Fibroblast of lung (primary cell): ENCODE data around the gene NUBP1. TPM values are rescaled to one million over a fixed set of nuclear protein-coding genes. Genes with fewer than 3 reads are reported as not detected.

Experiments
- DNase-seq, 2 donors: peaks; one replicate each; pipeline versions ENCODE4 v3.0.0 to v3.0.0-alpha.2; 2010; ENCODE audit warnings: low read depth in 2 of 2
- H2AFZ ChIP-seq: 2 replicates; pipeline ENCODE4 v1.5.1; 2012; ENCODE audit warnings: low read length, control low read depth, inconsistent platforms
- H3K27ac ChIP-seq: 2 replicates; pipeline ENCODE4 v1.5.1; 2011; ENCODE audit warnings: low read length, control low read depth; ENCODE audit not compliant: insufficient read depth
- H3K27me3 ChIP-seq: 2 replicates; pipeline ENCODE4 v1.5.1; 2011; ENCODE audit warnings: mild to moderate bottlenecking, low read length; ENCODE audit not compliant: control insufficient read depth, insufficient read depth
- H3K36me3 ChIP-seq: 2 replicates; pipeline ENCODE4 v1.5.1; 2011; ENCODE audit warnings: low read length; ENCODE audit not compliant: control insufficient read depth, insufficient read depth
- H3K4me1 ChIP-seq: 2 replicates; pipeline ENCODE4 v1.5.1; 2011; ENCODE audit warnings: low read length; ENCODE audit not compliant: control insufficient read depth, insufficient read depth; ENCODE audit errors: extremely low read depth
- H3K4me2 ChIP-seq: 2 replicates; pipeline ENCODE4 v1.5.1; 2011; ENCODE audit warnings: low read length, control low read depth; ENCODE audit not compliant: insufficient read depth; ENCODE audit errors: extremely low read depth
- H3K4me3 ChIP-seq, 4 experiments: fragments of 200-600 bp in 1 of 4; sonication (generic) in 1 of 4; replicated peaks in 1 of 4; 2 replicates each; pipeline ENCODE4 v1.5.1; 2011 to 2016; ENCODE audit warnings: low read length in 4 of 4, low read depth in 3 of 4, mild to moderate bottlenecking in 3 of 4, control low read depth in 2 of 4, inconsistent platforms in 1 of 4, mixed read lengths in 1 of 4; ENCODE audit not compliant: insufficient read depth in 1 of 4; ENCODE audit errors: control extremely low read depth in 1 of 4
- H3K79me2 ChIP-seq: 2 replicates; pipeline ENCODE4 v1.5.1; 2012; ENCODE audit warnings: mild to moderate bottlenecking, low read length, inconsistent platforms; ENCODE audit not compliant: control insufficient read depth, insufficient read depth
- H3K9ac ChIP-seq: 2 replicates; pipeline ENCODE4 v1.5.1; 2011; ENCODE audit warnings: mild to moderate bottlenecking, low read length, control low read depth; ENCODE audit not compliant: insufficient read depth
- H3K9me3 ChIP-seq: 2 replicates; pipeline ENCODE4 v1.5.1; 2012; ENCODE audit warnings: low read depth, low read length; ENCODE audit not compliant: control insufficient read depth, insufficient read depth
- H4K20me1 ChIP-seq: 2 replicates; pipeline ENCODE4 v1.5.1; 2011; ENCODE audit warnings: low read length; ENCODE audit not compliant: control insufficient read depth, insufficient read depth; ENCODE audit errors: extremely low read depth
- EZH2 ChIP-seq: IDR thresholded peaks from 2 replicates; pipeline ENCODE4 v1.5.1; 2012; ENCODE audit warnings: low read length, control low read depth, mild to moderate bottlenecking; ENCODE audit errors: missing control alignments
- polyA plus RNA-seq, 2 donors: library from polyadenylated mRNA; depleted of rRNA in 1 of 2; stranded (reverse) in 1 of 2; unstranded in 1 of 2; fragments of >200 nt; gene quantifications; 2 replicates each; pipeline ENCODE4 v1.2.1, GENCODE V29; 2011 to 2012; ENCODE audit warnings: missing spikeins in 1 of 2
- total RNA-seq: library from RNA; depleted of rRNA; stranded (reverse); fragments of >200 nt; gene quantifications from 2 replicates; pipeline ENCODE4 v1.2.1, GENCODE V29; 2014
- TF ChIP-seq, protein P1 (sequence below), 2 donors: IDR thresholded peaks in 1 of 2; conservative IDR thresholded peaks in 1 of 2; 1 replicate in 1 of 2; 2 replicates in 1 of 2; pipeline ENCODE4 v1.5.1; 2011 to 2012; ENCODE audit warnings: low read length in 2 of 2, control low read depth in 1 of 2, inconsistent platforms in 1 of 2, low read depth in 1 of 2, mild to moderate bottlenecking in 1 of 2

Gene NUBP1
- total and polyA plus RNA-seq, 2 donors (not counting 1 experiment from before 2014, with no cell fraction given), result 16.7 to 29.7 TPM

DNA sequence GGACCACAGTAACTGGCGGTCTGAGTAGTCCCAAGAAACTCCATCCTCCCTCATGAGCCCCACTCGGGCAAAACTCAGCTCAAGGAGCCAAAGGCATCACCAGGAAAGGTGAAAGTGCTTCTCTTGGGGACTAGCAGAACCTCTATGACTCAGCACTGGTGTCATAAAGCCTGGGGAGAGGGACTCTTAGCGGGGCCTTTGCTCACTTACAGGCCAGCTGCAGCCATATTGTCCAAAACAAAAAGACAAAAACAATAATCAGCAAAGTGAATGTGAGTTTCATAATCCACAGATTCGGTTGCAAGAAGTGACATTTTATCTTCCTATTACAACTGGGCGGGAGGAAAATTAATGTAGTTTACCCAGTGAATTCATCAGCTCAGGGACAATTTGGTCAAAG is 48.8 kb upstream of the NUBP1 start, which contains the start of gene TEKT5:
TSS of gene TEKT5 (minus strand) at position 101 of the 400 bp plus-strand sequence. CDS start at position 44, 57 bp downstream.
- H3K4me1 ChIP-seq, result no peaks in the 10 kb centered on the region
- H3K4me2 ChIP-seq, result no peak within 1 kb of the TSS
- no peak within 1 kb of the TSS for H3K4me3 ChIP-seq
- no peaks in the 10 kb centered on the region for H4K20me1 ChIP-seq
- no peak within 1 kb of the TSS for H3K9ac ChIP-seq
- no peaks in the 10 kb centered on the region for H3K27me3 ChIP-seq
- no peak within 1 kb of the TSS for H2AFZ ChIP-seq
- H3K9me3 ChIP-seq, result no peaks in the 10 kb centered on the region
- H3K27ac ChIP-seq, result no peak within 1 kb of the TSS
- no peak for DNase-seq
- H3K36me3 ChIP-seq, result no peaks in the 10 kb centered on the region
- H3K79me2 ChIP-seq, result no peaks in the 10 kb centered on the region
- no peak for TF ChIP-seq EZH2
- TF ChIP-seq, protein P1, sequence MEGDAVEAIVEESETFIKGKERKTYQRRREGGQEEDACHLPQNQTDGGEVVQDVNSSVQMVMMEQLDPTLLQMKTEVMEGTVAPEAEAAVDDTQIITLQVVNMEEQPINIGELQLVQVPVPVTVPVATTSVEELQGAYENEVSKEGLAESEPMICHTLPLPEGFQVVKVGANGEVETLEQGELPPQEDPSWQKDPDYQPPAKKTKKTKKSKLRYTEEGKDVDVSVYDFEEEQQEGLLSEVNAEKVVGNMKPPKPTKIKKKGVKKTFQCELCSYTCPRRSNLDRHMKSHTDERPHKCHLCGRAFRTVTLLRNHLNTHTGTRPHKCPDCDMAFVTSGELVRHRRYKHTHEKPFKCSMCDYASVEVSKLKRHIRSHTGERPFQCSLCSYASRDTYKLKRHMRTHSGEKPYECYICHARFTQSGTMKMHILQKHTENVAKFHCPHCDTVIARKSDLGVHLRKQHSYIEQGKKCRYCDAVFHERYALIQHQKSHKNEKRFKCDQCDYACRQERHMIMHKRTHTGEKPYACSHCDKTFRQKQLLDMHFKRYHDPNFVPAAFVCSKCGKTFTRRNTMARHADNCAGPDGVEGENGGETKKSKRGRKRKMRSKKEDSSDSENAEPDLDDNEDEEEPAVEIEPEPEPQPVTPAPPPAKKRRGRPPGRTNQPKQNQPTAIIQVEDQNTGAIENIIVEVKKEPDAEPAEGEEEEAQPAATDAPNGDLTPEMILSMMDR (conservative IDR thresholded peaks at IDR 0.05 in 1 of 2, IDR thresholded peaks at IDR 0.05 in 1 of 2; ENCODE audit: low read depth in 1 of 2, low read length in 2 of 2), result no peak

DNA sequence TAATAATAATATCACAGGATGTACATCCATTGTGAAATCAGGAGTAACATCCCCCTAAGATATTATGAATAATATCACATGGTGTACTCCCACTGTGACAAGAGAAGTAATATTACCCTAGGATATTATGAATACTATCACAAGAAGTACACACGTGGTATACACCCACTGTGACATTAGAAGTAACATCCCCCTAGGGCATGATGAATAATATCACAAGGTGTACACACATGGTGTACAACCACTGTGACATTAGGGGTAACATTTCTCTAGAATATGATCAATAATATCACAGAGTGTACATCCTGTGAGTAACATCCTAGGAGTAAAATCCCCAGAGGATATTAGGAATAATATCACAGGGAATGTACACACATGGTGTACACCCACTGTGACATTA is 43.9 kb upstream of the NUBP1 start:
- no peak overlapping the region for H3K9ac ChIP-seq
- H3K4me1 ChIP-seq, result no peaks in the 10 kb centered on the region
- no peak overlapping the region for H3K27ac ChIP-seq
- H4K20me1 ChIP-seq, result no peaks in the 10 kb centered on the region
- no peak overlapping the region for H3K4me2 ChIP-seq
- DNase-seq, result no peak
- H3K79me2 ChIP-seq, result no peaks in the 10 kb centered on the region
- H2AFZ ChIP-seq, result no peak overlapping the region
- H3K4me3 ChIP-seq, result no peak overlapping the region
- no peaks in the 10 kb centered on the region for H3K9me3 ChIP-seq
- H3K36me3 ChIP-seq, result no peaks in the 10 kb centered on the region
- no peaks in the 10 kb centered on the region for H3K27me3 ChIP-seq
- TF ChIP-seq, protein P1 (conservative IDR thresholded peaks at IDR 0.05 in 1 of 2, IDR thresholded peaks at IDR 0.05 in 1 of 2; ENCODE audit: low read depth in 1 of 2, low read length in 2 of 2), result no peak
- TF ChIP-seq EZH2, result no peak

- Histone ChIP-seq H3K9me3 (no peaks in the 10 kb centered on the region), H2AFZ (no peak overlapping the region), H3K4me1 (no peaks in the 10 kb centered on the region), H3K4me2 (no peak overlapping the region), H3K9ac (no peak overlapping the region), H3K36me3 (no peaks in the 10 kb centered on the region), H3K79me2 (no peaks in the 10 kb centered on the region), H3K4me3 (no peak overlapping the region), H3K27ac (no peak overlapping the region), H3K27me3 (no peaks in the 10 kb centered on the region), H4K20me1 (no peaks in the 10 kb centered on the region)
- TF ChIP-seq, protein P1 (conservative IDR thresholded peaks at IDR 0.05 in 1 of 2, IDR thresholded peaks at IDR 0.05 in 1 of 2; ENCODE audit: low read depth in 1 of 2, low read length in 2 of 2), result no peak
- no peak for TF ChIP-seq EZH2
- DNase-seq, result no peak
Measured at GRCh38 chr16:10708969-10709368, 34.7 kb upstream of the NUBP1 start.
